HG03432 (cell line): ENCODE data around the gene RAD51B.
"Not testable (repeated sequence)": the region's sequence is repeated elsewhere in the genome, so short reads cannot be mapped to it uniquely, and the experiment has no call there.

ENCODE experiments used
- ATAC-seq: cut with Tn5 transposase; IDR thresholded peaks from one replicate; pipeline ENCODE4 v1.9.1; 2021; ENCODE audit warnings: mild to moderate bottlenecking, moderate library complexity; ENCODE audit not compliant: unreplicated experiment

RAD51B gene

DNA sequence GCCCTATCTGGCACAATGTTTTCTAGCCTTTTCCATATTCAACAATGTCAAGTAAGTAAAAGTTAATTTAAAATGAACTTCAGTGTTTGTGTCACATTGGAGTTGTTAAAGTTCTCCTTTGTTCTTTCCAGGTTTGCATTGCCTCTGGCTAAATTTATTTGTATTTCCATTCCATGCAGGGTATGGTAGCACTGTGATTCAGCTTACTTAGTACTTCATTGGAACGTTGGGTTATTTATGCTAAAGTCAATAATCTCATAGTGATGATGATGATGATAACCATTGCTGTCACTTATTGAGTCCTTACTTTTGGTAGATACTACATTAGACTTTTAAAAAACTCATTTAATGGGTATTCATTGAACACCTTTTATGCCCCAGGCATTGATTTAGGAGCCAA lies 286.9 kb downstream of the RAD51B start:
- ATAC-seq: no peak

DNA sequence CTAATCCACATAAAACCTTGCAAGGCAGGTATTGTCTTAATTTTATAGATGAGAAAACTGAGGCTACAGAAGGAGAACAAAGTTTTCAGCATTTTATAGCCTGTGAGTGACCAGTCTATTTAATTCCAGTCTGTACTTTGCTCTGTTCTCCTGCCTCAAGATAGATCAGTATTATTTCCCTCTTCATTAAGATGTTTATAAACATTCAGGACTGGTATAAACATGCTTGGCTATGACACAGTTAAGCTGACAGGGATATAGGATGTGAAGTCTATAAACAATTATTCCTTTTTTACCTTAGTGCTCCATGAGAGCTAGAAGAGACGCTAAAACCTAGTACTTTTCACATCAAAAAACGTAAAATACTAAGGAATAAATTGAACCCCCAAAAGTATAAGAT lies 287.3 kb downstream of the RAD51B start:
- no peak for ATAC-seq

DNA sequence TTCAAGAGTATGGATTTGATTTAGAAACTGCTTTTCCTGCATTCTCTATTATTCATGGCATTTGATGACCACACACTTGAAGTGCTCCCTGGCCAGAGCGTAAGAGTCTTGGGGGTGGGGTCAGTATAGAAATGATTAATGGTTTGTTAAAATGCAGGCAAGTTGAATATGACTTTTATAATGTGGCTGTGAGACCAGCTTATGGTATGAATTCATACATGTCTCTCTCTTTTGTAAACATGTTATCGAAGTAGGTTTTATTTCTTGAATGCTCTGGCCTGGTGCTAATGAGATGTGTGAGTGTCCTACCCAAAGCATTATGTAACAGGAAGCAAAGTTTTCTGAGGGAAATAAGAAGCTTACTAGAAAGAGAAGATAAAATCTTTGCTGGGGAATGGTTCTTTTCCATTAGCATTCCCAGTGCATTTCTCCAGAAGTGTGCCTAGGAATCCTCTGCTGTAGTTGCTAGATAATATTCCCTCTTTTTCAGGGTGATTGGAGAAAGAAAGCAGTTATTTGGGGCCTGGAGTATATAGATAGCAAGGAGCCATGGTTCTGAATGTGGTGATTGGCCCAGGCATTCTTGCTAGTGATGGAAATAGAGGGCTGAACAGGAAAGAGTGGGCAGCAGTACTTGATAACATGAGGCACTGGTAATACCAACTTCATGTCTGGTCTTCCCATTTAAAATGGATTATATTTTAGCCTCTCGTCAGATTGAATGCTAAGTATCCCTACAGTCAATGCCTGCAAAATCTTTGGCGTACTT lies 289.7 kb downstream of the RAD51B start:
- ATAC-seq: no peak

DNA sequence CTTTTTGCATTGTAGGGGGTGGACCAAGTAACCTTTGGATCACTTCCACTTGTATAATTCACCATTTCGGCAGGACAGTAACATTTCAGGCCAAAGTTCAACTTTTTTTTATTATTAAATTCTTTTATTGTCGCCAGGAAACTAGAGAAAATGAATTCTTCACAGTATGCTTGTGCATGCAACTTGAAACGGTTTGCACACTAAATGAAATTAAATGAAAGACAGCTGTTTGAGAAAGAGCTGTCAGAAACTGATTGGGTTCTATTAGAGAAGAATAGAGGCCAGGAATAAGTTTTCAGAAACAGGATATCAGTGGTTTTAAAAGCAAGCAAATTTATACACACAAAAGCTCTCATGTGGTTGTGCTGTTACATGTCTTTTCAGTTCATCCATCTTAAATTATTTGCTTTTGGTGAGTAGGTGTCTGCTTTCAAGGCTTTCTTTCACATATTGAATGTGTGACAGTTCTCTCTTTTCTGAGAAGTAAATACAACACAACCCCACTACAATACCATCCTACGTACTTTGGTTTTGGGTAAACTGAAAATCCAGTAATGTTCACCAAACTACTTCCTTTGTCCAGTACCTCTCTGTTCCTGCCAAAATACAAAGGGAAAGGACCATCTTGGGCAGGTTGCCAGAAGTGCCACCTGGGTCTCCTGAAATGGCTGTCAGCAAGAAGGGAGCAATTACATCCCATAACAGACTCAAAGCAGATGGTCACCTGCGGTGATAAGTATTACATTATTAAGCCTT lies 291.7 kb downstream of the RAD51B start:
- no peak for ATAC-seq

DNA sequence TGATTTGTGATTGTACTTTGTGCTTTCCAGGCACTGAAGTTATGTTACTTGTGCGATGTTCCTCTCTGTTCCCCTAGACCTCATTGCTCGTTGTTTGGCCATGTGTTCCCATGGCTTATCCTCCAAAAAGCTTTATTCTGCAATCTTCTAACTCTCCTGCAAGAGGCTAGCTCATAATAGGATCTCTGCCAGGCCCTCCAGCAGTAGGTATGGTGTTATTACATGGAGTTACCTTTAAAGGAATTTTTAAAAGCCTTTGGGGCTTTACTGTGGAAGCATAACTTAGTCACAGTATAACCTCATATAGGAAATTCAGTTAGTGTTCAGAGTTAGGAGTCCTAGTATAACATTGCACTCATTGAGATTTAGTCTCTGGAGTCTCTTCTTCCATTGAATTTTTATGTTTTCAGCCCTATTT lies 292.3 kb downstream of the RAD51B start:
- no peak for ATAC-seq

DNA sequence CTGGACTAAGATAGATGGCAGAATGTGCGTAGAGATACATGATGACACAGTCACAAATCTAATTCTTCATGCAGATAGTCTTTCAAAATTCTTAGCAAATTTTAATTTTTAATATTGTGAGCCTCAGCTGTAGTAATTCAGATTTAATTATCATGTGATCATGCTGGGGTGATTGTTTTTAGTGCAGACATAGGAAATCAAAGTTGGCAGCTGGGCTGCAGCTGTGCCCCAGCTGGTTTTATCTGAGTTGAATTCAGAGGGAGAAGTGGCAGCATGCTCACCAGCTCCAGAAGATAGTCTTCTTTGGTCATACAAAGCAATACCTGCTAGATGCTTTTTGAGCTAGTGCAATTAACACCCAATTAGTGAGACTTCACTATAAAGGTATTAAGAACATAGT lies 292.9 kb downstream of the RAD51B start:
- no peak for ATAC-seq

DNA sequence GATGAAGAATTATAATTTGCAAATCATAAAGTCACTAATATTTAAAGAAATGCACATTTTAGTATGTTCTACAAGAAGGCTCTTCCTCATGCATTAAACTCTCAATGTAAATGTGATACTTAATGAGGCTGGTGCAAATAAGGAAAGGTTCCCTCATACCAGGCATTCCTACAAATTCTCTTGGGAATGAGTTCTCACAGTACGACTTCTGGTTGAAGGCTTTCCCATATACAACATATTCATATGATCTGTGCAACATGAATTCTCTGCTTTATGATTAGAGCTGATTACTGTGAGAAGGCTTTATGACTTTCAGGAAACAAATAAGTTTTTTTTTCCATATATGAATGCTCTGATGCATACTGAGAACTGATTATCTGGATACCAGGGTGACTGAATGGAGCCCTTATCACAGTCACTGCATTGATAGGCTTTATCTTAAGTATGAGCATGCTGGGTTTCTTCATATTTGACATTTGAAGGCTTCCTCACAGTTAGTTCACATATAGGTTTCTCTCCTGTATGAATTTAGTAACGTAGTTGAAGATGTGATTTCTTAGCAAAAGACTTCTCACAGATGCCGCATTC lies 293.9 kb downstream of the RAD51B start:
- no peak for ATAC-seq

DNA sequence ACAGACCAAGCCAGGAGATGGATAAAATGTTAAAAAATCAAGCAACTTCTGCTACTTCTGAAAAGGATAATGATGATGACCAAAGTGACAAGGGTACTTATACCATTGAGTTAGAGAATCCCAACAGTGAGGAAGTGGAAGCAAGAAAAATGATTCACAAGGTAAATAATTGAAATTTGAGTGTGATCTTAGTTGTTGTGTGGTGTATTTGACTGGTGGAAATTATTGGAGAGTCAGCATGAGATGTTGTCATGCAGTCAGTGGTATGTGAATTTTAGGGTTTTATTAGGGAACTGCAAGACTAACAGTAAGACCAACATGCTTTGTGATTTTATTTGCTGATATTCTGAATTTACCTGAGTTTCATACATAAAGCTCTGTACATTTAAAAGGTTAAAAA lies 296.4 kb downstream of the RAD51B start:
- not testable (repeated sequence) for ATAC-seq

DNA sequence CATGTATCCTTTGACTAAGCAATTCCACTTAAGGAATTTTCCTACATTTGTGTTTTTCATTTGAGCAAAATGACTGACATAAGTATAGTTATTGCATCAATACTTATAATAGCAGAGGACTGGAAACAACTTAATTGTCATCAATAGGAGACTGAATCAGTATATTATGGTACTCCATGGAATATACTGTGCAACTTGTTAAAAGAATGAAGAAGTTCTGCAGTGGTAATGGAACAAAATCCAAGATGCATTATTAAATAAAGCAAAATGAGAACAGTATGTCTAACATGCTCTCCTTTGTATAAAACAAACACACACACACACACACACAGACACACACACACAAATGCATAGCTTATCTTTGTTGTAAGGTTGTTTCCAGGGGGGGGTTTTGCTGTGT lies 303.1 kb downstream of the RAD51B start:
- ATAC-seq: no peak

DNA sequence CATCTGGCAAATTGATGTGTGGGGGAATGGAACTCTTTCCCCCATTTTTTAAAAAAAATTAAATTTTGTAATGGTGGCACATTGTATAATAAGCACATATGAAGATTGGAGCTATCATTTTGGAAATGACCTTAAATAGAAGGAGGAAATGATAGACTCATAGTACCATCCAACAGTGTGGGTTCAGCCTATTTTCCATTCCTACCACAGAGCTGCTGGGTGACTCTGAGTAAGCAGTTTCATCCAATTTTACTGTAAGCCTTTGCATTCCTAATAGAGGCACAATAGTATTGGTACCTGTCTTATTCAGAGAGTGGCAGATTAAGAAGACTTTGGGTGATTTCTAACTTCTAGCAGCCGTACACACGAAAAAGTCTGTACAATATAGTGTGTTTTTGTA lies 304.5 kb downstream of the RAD51B start:
- ATAC-seq: no peak

DNA sequence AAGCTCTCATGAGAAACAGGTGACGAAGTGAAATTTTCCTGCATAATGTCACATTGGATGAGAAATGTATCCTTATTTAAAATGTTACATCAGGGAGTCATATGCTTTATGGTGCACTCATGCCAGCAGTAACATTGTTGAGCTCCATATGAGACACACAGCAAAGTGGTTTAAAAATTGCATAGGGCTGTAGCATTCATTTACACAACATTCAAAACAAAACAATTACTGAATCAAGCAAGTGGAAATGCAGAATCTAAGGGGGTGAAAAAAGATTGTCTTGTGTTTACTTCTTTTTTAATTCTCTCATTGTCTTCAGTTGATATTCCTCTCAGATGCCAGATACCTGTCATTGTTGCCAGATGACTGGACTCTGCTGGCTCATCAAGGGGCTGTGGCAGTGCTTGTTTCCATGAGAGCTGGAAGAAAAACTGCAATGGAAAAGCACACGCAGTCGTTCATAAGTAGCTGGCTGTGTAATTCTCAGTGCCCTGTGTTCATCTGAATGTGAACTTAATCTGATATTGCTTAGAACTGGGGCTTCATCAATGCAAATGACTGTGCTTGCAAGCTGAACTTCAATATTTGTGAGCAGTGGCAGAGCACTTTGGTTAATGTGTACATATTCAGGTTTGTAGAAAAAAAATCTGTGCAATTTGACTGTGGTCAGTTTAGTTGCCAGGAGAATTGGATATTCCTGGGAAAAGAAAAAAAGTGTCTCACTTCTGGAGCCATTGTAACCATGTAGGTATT lies 305.6 kb downstream of the RAD51B start:
- no peak for ATAC-seq

DNA sequence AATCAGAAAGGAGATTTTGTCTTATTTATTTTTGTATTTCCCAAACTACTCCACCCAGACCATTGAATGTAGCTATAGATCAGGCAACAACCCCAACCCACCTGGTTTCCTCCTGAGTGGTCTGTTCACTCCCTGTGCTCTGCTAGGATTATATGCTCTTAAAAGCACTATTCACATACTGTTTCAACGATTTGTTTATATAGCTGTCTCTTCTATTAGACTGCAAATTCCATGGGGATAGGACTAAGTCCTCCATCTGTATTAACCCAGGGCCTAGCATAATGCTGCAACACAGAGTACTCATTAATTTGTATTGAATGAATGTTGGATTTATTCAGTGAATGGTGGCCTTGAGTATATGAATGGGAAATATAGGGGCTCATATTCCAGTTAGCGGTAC lies 307.6 kb downstream of the RAD51B start:
- no peak for ATAC-seq

DNA sequence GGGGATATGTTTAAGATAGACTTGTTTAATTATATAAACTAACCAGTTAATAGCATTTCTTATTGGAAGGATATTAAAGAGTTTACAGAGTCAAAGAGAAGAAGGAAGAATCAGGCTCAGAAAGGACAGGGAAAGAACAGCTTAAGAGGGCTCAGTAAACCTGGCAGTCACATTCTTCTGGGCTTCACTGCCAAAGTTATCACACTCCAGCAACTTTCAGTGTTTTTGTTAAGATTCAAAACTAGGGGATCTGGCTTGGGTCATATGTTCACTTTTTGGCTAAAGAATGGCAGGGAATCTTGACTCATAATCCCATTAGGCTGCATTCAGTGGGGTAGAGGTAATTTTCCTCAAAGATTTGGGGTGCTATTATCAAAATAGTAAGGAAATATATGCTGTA lies 312.3 kb downstream of the RAD51B start:
- no peak for ATAC-seq

DNA sequence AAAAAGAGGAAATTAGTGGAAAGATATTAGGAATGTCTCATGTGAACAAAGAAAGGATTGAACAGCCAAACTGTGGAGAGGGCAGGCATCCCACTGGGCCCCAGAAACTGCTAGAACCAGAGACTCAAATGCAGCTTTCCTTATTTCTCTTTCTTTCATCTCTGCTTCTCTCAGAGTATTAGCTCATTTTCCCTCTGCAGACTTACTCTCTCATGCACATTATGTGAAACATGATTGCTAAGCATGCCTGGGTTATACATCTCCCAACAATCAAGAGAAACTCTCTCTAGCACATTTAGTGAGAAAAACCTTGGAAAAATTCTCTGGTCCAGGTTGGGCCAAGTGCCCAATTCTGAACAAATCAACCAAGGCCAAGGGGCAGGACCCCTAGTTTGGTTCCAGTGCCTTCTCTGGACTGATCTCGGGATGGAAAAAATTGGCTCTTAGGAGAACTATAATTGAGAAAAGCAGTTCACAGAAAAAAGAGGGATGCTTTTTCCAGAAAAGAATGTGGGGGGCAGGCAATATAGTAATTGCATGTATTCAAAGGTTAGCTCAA lies 313.1 kb downstream of the RAD51B start:
- no peak for ATAC-seq

DNA sequence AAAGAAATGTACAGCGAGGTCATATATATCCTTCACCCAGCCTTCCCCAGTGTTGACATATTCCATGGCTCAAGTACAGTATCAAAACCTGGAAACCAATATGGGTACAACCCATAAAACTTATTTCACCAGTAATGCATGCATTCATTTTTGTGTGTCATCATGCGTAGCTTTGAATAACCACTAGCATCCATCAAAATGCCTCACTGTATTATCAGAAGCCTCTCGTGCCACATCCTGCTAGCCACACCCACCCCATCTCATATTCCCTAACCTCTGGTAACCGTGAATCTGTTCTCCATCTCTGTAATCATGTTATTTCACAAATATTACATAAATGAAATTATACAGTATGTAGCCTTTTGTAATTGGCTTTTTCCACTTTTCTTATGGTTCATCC lies 314.3 kb downstream of the RAD51B start:
- no peak for ATAC-seq

DNA sequence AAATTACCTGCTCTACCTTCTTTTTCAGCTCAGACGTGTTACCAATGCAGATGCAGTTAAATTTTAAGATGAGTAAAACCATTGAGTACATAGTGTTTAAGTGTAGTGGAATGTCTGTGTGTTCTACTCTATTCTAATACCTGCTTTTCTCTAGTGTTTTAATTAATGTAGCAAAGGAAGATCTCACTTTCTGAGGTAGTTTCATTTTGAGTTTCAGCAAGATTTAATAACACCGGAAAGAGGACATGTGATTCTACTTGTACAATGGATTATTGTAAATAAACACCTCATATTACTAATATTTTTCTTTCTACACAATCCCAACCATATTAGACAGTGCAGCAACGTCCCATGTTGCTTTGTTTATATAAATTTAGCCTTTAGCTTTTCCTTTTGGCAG lies 315.4 kb downstream of the RAD51B start:
- no peak for ATAC-seq

DNA sequence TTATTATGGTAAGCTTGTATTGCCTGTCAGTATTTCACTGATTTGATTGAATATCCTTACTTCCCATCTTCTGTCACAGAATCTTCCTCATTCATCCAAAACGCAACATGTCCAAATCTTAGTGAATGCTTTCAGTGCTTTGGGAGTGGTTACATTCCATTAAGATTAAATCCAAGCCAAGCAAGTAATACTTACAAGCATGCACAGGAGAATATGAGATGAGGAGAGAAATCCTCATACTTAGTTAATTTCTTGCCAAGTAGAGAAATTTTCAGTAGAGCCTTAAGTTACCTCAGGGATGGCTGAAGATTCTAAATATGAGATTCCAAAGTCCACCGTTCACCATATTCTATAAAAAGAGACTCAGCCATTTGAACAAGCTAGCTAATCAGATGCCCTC lies 316.0 kb downstream of the RAD51B start:
- ATAC-seq: no peak

DNA sequence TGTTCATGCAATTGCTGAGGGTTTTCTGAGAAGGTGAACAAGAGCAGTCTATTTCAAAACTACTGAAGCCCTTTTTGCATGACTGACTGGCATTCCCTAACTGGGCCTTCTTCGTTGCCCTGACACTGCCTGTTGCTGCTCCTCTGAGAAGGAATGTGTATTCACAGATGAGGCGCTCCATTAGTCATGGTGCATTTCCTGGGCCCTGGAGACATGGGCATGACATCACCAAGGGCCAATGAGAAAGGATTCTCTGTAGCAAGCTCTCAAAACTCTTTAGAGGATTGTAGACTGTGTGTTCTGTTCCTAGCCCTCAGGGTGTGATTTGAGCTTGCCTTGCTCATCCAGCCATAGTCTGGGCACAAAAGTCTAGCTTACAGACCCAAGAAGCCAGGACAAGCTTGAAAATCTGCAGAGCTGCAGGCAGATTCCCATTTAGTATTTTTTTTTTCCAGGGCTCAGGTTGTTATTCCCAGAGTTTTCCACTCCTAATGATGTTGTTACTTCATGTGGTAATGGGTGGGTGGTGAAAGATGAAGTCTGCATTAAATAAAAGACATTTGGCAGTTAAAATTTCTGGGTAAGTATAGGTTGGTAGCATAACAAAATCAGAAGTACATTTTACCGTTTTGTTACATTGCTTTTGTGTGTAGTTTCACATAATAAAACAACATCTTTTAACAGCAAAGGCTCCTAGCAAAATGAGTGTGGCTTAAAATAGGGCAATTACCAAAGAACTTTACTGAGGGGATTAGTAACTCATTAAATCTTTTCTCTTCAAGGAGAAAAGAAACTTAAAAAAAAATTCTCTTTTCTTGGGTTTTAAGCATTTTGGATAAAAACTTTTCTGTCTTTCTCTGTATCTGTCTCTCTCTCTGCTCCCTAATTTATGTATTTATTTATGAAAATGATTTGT lies 318.4 kb downstream of the RAD51B start:
- no peak for ATAC-seq

DNA sequence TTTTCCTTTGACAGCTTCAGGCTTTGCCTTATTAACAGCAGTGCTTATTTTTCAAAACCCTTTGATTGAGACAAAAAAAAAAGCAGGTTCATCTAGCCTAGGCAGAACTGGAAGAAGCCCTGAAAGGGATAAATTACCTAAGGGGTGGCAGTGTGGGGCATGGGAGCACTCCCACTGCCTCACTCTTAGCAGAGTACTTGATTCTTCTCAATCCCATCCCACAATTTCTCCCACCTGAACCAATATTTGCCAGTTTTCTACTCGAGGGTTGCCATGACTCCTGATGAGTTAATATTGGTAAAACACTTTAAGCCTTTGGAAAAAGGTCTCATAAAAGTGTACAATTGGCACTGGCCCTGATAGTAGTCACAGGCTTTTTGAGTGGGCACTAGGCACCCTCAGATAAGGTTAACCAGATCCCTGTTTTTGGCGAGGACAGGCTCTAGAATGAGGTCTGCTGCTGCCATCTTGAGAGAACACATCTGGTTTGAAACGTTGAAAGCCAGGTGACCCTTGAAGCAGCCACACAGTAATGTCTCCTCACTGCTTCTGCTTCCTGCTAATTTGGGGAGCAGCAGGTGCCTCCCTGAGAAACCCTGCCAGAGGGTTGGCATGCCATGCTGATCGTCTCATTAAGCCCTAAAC lies 320.0 kb downstream of the RAD51B start:
- no peak for ATAC-seq
